Measurements from ENCODE around the gene KCNH3.

The KCNH3 gene

GRCh38 chr12:49580572-49581535, 42.0 kb downstream of the KCNH3 start:
- TF ChIP-seq CTCF (IDR thresholded peaks at IDR 0.05; ENCODE audit: control extremely low read depth, extremely low read depth, low read depth, missing control alignments) = peak; percentile 91
- ChIA-PET CTCF (interaction anchor here (0.6 to 8.4 kb wide), 58 partner anchors 9 to 312 kb away, joined by 3 to 113 read pairs (median 4); partner anchors contain the start of genes DNAJC22, FAM186B, KCNH3 and PRPF40B), POLR2A (interaction anchor here (0.6 to 1.8 kb wide), 4 partner anchors 8 to 41 kb away, joined by 3 to 4 read pairs (median 3); no protein-coding TSS in a partner anchor)
- peak; percentile 79 for DNase-seq (ENCODE audit: extremely low spot score)

- ChIA-PET CTCF (interaction anchor here (1.3 to 8.4 kb wide), 17 partner anchors 11 to 293 kb away, joined by 3 to 113 read pairs (median 14); partner anchors contain the start of genes DNAJC22, FAM186B, PRPF40B and TMBIM6), POLR2A (interaction anchor here (0.9 kb wide), 1 partner anchor 215 kb away, joined by 5 read pairs; the partner anchor contains the start of gene SPATS2)
- no peak for TF ChIP-seq CTCF (IDR thresholded peaks at IDR 0.05; ENCODE audit: control extremely low read depth, extremely low read depth, low read depth, missing control alignments)
- peak; percentile 40 for DNase-seq (ENCODE audit: extremely low spot score)
Observed at GRCh38 chr12:49582201-49582600, 43.4 kb downstream of the KCNH3 start.

GRCh38 chr12:49582850-49583249, 44.0 kb downstream of the KCNH3 start:
- CTCF ChIA-PET = interaction anchor here (0.8 to 8.4 kb wide), 9 partner anchors 12 to 294 kb away, joined by 3 to 113 read pairs (median 4); partner anchors contain the start of genes DNAJC22, PRPF40B and TMBIM6
- no peak for DNase-seq (ENCODE audit: extremely low spot score)
- POLR2A ChIA-PET = interaction anchor here (0.9 kb wide), 1 partner anchor 216 kb away, joined by 5 read pairs; the partner anchor contains the start of gene SPATS2
- no peak for TF ChIP-seq CTCF (IDR thresholded peaks at IDR 0.05; ENCODE audit: control extremely low read depth, extremely low read depth, low read depth, missing control alignments)

GRCh38 chr12:49583366-49584094, 44.7 kb downstream of the KCNH3 start:
- ChIA-PET CTCF (interaction anchor here (0.8 to 8.4 kb wide), 8 partner anchors 13 to 295 kb away, joined by 3 to 113 read pairs (median 14); partner anchors contain the start of genes DNAJC22 and PRPF40B), POLR2A (no interaction called here)
- no peak for TF ChIP-seq CTCF (IDR thresholded peaks at IDR 0.05; ENCODE audit: control extremely low read depth, extremely low read depth, low read depth, missing control alignments)
- no peak for DNase-seq (ENCODE audit: extremely low spot score)

GRCh38 chr12:49584591-49584990, 45.8 kb downstream of the KCNH3 start:
- ChIA-PET POLR2A (no interaction called here), CTCF (interaction anchor here (1.0 to 8.4 kb wide), 6 partner anchors 14 to 288 kb away, joined by 3 to 113 read pairs (median 40); partner anchors contain the start of genes DNAJC22 and PRPF40B)
- no peak for DNase-seq (ENCODE audit: extremely low spot score)
- no peak for TF ChIP-seq CTCF (IDR thresholded peaks at IDR 0.05; ENCODE audit: control extremely low read depth, extremely low read depth, low read depth, missing control alignments)

Data from GM10248 (cell line).